ENCODE results near the gene SOS1.

DNA sequence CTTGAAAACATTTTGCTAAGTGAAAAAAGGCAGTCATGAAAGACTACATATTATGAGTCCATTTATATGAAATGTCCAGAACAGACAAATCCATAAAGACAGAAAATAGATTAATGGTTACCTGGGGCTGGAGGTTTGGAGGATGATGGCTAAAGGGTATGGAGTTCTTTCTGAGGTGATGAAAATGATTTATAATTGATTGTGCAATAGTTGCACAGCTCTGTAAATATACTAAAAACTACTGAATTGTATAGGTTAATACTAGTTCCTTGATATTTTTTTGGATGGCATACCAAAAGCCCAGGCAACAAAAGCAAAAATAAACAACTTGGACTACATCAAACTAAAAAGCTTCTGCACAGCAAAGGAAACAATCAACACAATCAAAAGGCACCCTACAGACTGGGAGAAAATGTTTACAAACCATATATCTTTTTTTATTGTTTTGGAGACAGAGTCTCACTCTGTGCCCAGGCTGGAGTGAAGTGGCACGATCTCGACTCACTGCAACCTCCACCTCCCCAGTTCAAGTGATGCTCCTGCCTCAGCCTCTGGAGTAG, 21.5 kb downstream of the SOS1 start:
- TF ChIP-seq, protein P1, sequence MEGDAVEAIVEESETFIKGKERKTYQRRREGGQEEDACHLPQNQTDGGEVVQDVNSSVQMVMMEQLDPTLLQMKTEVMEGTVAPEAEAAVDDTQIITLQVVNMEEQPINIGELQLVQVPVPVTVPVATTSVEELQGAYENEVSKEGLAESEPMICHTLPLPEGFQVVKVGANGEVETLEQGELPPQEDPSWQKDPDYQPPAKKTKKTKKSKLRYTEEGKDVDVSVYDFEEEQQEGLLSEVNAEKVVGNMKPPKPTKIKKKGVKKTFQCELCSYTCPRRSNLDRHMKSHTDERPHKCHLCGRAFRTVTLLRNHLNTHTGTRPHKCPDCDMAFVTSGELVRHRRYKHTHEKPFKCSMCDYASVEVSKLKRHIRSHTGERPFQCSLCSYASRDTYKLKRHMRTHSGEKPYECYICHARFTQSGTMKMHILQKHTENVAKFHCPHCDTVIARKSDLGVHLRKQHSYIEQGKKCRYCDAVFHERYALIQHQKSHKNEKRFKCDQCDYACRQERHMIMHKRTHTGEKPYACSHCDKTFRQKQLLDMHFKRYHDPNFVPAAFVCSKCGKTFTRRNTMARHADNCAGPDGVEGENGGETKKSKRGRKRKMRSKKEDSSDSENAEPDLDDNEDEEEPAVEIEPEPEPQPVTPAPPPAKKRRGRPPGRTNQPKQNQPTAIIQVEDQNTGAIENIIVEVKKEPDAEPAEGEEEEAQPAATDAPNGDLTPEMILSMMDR (IDR thresholded peaks at IDR 0.05; ENCODE audit: low read depth, low read length): no peak
- TF ChIP-seq POLR2A (IDR thresholded peaks at IDR 0.05; ENCODE audit: extremely low read depth, insufficient read length): no peak
